Natural killer cell (primary cell): ENCODE results near the gene OR52D1. TPM values are rescaled to one million over a fixed set of nuclear protein-coding genes. Genes with fewer than 3 reads are reported as not detected.

Experiments used
- ATAC-seq, 3 donors: fragments of 150-1000 bp in 2 of 3; fragments of 200-7000 bp in 1 of 3; cut with Tn5 transposase; 1 replicate in 1 of 3; 2 replicates in 2 of 3; pipeline ENCODE4 v1.10.0; 2021; ENCODE audit warnings: mild to moderate bottlenecking in 2 of 3, moderate library complexity in 2 of 3
- DNase-seq, 2 donors: peaks; one replicate each; pipeline versions ENCODE4 v3.0.0 to v3.0.0-alpha.2; 2013 to 2021; ENCODE audit warnings: mixed read lengths in 1 of 2
- H3K27ac ChIP-seq: one replicate; pipeline ENCODE4 v1.5.1; 2013; ENCODE audit warnings: mild to moderate bottlenecking, low read length
- H3K27me3 ChIP-seq: one replicate; pipeline ENCODE4 v1.6.1; 2013; ENCODE audit warnings: low read length; ENCODE audit not compliant: control insufficient read depth, insufficient read depth
- H3K36me3 ChIP-seq: one replicate; pipeline ENCODE4 v1.6.1; 2013; ENCODE audit warnings: low read length; ENCODE audit not compliant: control insufficient read depth, insufficient read depth
- H3K4me1 ChIP-seq: one replicate; pipeline ENCODE4 v1.6.1; 2013; ENCODE audit warnings: low read length; ENCODE audit not compliant: control insufficient read depth, insufficient read depth
- H3K4me3 ChIP-seq: one replicate; pipeline ENCODE4 v1.5.1; 2013; ENCODE audit warnings: low read length
- H3K9me3 ChIP-seq: one replicate; pipeline ENCODE4 v1.6.1; 2013; ENCODE audit warnings: low read length; ENCODE audit not compliant: control insufficient read depth, insufficient read depth
- H3K27ac Mint-ChIP-seq, 2 donors: one replicate each; pipeline ENCODE4 v1.8.0; 2022; ENCODE audit warnings: mild to moderate bottlenecking in 2 of 2, mixed read lengths in 2 of 2, moderate library complexity in 1 of 2
- H3K27me3 Mint-ChIP-seq, 2 donors: one replicate each; pipeline ENCODE4 v1.8.0; 2022; ENCODE audit warnings: low read depth in 2 of 2, mixed read lengths in 2 of 2
- H3K36me3 Mint-ChIP-seq: one replicate; pipeline ENCODE4 v1.8.0; 2022; ENCODE audit warnings: mixed read lengths
- H3K4me1 Mint-ChIP-seq, 2 donors: one replicate each; pipeline ENCODE4 v1.8.0; 2022; ENCODE audit warnings: mixed read lengths in 2 of 2
- H3K4me3 Mint-ChIP-seq: one replicate; pipeline ENCODE4 v1.8.0; 2022; ENCODE audit warnings: mild to moderate bottlenecking, moderate library complexity, mixed read lengths
- H3K9me3 Mint-ChIP-seq, 2 donors: one replicate each; pipeline ENCODE4 v1.8.0; 2022; ENCODE audit warnings: mixed read lengths in 2 of 2
- WGBS: methylation state at CpG from one replicate; pipeline ENCODE4 v1.1.7; 2013; ENCODE audit warnings: missing lambda C conversion rate; ENCODE audit not compliant: insufficient coverage; 5-methylcytosine and 5-hydroxymethylcytosine counted together
- intact Hi-C: fragments of 100-400 bp; cut with micrococcal nuclease; formaldehyde crosslinking; loops from one replicate; pipeline ENCODE4 v1.14.2; 2022
- total RNA-seq, 4 donors: library from RNA; stranded (reverse); fragments of 120-200 nt in 1 of 4; gene quantifications; one replicate each; pipeline versions ENCODE4 v1.2.3 to v1.2.4, GENCODE V29; 2013 to 2022
- TF ChIP-seq, protein P1 (sequence below): fragments of 200-600 bp; IDR thresholded peaks from one replicate; pipeline ENCODE4 v1.8.0; 2022; ENCODE audit warnings: antibody characterized with exemption

The OR52D1 gene
- total RNA-seq, 3 donors from 2014 or later (not counting 1 experiment from before 2014, with no cell fraction given), result not detected

DNA sequence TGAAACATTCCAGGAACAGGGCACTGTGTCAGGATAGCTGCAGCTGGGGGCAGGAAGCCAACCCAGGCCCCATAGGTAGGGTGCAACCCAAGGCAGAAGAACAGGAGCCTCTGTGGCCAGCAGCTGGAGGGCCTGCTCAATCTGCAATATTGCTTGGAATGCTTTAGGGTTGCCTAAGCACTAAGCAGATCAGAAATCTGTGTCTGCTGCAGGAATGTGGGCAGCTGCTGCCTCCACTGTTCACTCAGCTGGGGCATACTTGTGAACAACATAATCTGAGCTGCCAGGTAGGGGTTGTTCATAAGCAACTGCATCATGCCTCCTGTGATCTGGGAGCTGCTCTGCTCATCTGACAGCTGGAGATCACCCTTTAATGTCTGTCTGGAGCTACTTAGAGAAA lies 26.4 kb downstream of the OR52D1 start:
- no peaks in the 10 kb centered on the region for H3K36me3 Mint-ChIP-seq
- no peaks in the 10 kb centered on the region for H3K4me1 Mint-ChIP-seq
- peaks cover 0 to 3% of the 10 kb centered on the region in 2 donors for H3K27me3 Mint-ChIP-seq
- no peak overlapping the region for H3K4me3 Mint-ChIP-seq
- H3K27me3 ChIP-seq, result no peaks in the 10 kb centered on the region
- H3K36me3 ChIP-seq, result no peaks in the 10 kb centered on the region
- H3K9me3 Mint-ChIP-seq, result no peaks in the 10 kb centered on the region
- no peaks in the 10 kb centered on the region for H3K4me1 ChIP-seq
- H3K4me3 ChIP-seq, result no peak overlapping the region
- H3K27ac Mint-ChIP-seq, result no peak overlapping the region
- intact Hi-C loops, result no loop called here
- no peaks in the 10 kb centered on the region for H3K9me3 ChIP-seq
- no peak overlapping the region for H3K27ac ChIP-seq
- TF ChIP-seq, protein P1, sequence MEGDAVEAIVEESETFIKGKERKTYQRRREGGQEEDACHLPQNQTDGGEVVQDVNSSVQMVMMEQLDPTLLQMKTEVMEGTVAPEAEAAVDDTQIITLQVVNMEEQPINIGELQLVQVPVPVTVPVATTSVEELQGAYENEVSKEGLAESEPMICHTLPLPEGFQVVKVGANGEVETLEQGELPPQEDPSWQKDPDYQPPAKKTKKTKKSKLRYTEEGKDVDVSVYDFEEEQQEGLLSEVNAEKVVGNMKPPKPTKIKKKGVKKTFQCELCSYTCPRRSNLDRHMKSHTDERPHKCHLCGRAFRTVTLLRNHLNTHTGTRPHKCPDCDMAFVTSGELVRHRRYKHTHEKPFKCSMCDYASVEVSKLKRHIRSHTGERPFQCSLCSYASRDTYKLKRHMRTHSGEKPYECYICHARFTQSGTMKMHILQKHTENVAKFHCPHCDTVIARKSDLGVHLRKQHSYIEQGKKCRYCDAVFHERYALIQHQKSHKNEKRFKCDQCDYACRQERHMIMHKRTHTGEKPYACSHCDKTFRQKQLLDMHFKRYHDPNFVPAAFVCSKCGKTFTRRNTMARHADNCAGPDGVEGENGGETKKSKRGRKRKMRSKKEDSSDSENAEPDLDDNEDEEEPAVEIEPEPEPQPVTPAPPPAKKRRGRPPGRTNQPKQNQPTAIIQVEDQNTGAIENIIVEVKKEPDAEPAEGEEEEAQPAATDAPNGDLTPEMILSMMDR, result no peak
- DNase-seq, result no peak
- no peak for ATAC-seq

DNA sequence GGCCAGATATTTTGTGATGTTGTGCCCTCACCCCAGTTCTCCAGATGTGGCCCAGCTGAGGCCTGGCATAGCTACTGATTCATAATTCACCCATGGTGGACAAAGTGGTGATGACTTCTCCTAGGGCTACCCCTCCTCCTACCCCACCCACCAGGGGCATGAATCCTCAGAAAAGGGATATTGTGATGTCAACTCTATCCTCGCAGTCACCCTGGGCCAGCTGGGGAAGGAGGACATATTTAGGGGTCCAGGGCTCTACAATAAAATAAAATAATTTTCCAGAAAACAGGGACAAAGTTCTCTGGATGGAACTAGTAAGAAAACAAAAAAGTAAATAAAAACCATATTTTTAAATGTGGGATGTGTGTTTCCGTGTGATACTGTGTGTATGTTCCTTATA lies 28.1 kb downstream of the OR52D1 start, which contains the start of gene UBQLNL:
Gene UBQLNL, minus strand, starts transcription at position 101 of the 400 bp plus-strand sequence. CDS start 258 bp downstream, outside the sequence.
- Histone ChIP-seq H3K36me3 (no peaks in the 10 kb centered on the region), H3K4me1 (no peaks in the 10 kb centered on the region), H3K27me3 (no peaks in the 10 kb centered on the region), H3K27ac (no peak within 1 kb of the TSS), H3K4me3 (no peak within 1 kb of the TSS), H3K9me3 (no peaks in the 10 kb centered on the region)
- Mint-ChIP-seq H3K9me3 (no peaks in the 10 kb centered on the region), H3K4me1 (no peaks in the 10 kb centered on the region), H3K27ac (no peak within 1 kb of the TSS), H3K4me3 (no peak within 1 kb of the TSS), H3K27me3 (peaks cover 0 to 3% of the 10 kb centered on the region in 2 donors), H3K36me3 (no peaks in the 10 kb centered on the region)
- DNase-seq, result no peak
- ATAC-seq, result no peak
- intact Hi-C loops, result no loop called here
- no CpG with 5 or more reads among the region's 2 CpGs for WGBS
- TF ChIP-seq, protein P1, result no peak

DNA sequence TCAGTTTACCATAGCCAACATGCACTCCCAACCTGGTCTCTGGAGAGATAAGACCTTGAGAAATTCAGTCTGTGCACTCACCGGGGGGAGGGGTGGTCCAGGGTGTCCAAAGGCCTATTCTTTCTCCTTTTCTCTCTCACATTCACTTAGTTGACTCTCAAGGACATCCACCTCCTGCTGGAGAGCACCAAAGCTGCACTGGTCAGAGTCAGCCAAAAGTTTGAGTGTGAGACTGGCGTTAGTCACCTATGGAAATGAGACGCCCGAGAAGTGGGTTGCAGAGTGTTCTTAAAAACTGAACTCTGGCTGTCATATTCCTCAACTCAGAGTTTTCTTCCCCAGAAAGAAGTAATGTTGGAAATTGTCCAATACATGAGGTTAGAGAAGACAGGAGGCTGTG lies 33.1 kb downstream of the OR52D1 start:
- intact Hi-C loops, result no loop called here
- no peak for DNase-seq
- no peak overlapping the region for H3K4me3 Mint-ChIP-seq
- Histone ChIP-seq H3K4me1 (no peaks in the 10 kb centered on the region), H3K36me3 (no peaks in the 10 kb centered on the region), H3K9me3 (no peaks in the 10 kb centered on the region), H3K4me3 (no peak overlapping the region), H3K27ac (no peak overlapping the region), H3K27me3 (no peaks in the 10 kb centered on the region)
- ATAC-seq, result no peak
- no peaks in the 10 kb centered on the region for H3K9me3 Mint-ChIP-seq
- TF ChIP-seq, protein P1, result no peak
- 100% methylated on average over 3 of the region's 4 CpGs for WGBS
- H3K4me1 Mint-ChIP-seq, result no peaks in the 10 kb centered on the region
- no peak overlapping the region for H3K27ac Mint-ChIP-seq
- peaks cover 0 to 7% of the 10 kb centered on the region in 2 donors for H3K27me3 Mint-ChIP-seq
- no peaks in the 10 kb centered on the region for H3K36me3 Mint-ChIP-seq

DNA sequence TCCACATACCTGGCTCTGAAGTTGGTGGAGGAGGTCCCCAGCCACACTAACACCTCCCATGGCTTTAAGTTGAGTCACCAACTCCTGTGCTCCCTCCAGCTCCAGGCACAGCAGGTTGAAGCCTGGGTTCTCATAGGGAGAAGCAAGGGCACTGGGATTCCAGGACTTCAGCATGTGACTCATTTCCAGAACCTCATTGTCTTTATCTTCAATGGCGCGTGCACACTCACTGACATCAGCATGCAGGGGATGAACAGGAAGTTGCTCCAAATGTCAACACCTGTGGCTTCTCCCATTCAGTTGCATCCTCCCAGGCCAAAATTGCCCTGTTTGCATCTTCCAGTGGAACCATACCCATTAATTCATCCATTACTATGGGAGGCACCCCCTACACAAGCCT lies 33.8 kb downstream of the OR52D1 start:
- WGBS, result 87% methylated on average over 2 of the region's 2 CpGs
- H3K27ac ChIP-seq, result no peak overlapping the region
- no peaks in the 10 kb centered on the region for H3K36me3 ChIP-seq
- H3K9me3 ChIP-seq, result no peaks in the 10 kb centered on the region
- Mint-ChIP-seq H3K36me3 (no peaks in the 10 kb centered on the region), H3K4me1 (no peaks in the 10 kb centered on the region), H3K4me3 (no peak overlapping the region), H3K27ac (no peak overlapping the region), H3K27me3 (peaks cover 0 to 10% of the 10 kb centered on the region in 2 donors), H3K9me3 (no peaks in the 10 kb centered on the region)
- ATAC-seq (no peak), DNase-seq (no peak)
- no peaks in the 10 kb centered on the region for H3K4me1 ChIP-seq
- intact Hi-C loops, result no loop called here
- H3K27me3 ChIP-seq, result no peaks in the 10 kb centered on the region
- TF ChIP-seq, protein P1, result no peak
- no peak overlapping the region for H3K4me3 ChIP-seq
